Testis (tissue), 3 donors: ENCODE data around the gene APIP. TPM values are rescaled to one million over a fixed set of nuclear protein-coding genes. Genes with fewer than 3 reads are reported as not detected.
"Not testable (repeated sequence)": the region's sequence is repeated elsewhere in the genome, so short reads cannot be mapped to it uniquely, and the experiment has no call there.

Experiments
- DNase-seq: peaks from one replicate; pipeline ENCODE4 v3.0.0-alpha.2; 2019
- H3K27ac ChIP-seq, 2 donors: fragments of 200-600 bp; sonication (generic); one replicate each; pipeline ENCODE4 v1.5.1; 2019
- H3K27me3 ChIP-seq: fragments of 200-600 bp; sonication (generic); one replicate; pipeline ENCODE4 v1.5.1; 2019
- H3K36me3 ChIP-seq: fragments of 200-600 bp; sonication (generic); one replicate; pipeline ENCODE4 v1.5.1; 2017; ENCODE audit warnings: low read depth; ENCODE audit errors: missing control alignments
- H3K4me1 ChIP-seq: fragments of 200-600 bp; sonication (generic); one replicate; pipeline ENCODE4 v1.5.1; 2019
- H3K4me3 ChIP-seq, 2 donors: fragments of 200-600 bp; sonication (generic); one replicate each; pipeline ENCODE4 v1.5.1; 2017 to 2019
- H3K9me3 ChIP-seq: fragments of 200-600 bp; sonication (generic); one replicate; pipeline ENCODE4 v1.5.1; 2017
- POLR2A ChIP-seq: fragments of 450-650 bp; IDR thresholded peaks from one replicate; pipeline ENCODE4 v1.6.1; 2017; ENCODE audit warnings: antibody characterized with exemption, mild to moderate bottlenecking, moderate library complexity
- WGBS, 2 donors: methylation state at CpG; one replicate each; pipeline ENCODE4 v1.1.5; 2018; 5-methylcytosine and 5-hydroxymethylcytosine counted together
- intact Hi-C: fragments of 100-400 bp; cut with DNase I; formaldehyde crosslinking; loops from one replicate; pipeline ENCODE4 v1.15.1; 2023; ENCODE audit warnings: low total_unique reads
- polyA plus RNA-seq: library from polyadenylated mRNA; stranded (reverse); fragments of 350-450 nt; fragmentation: Illumina TruSeq; extraction: RNeasy Lipid Tissue Mini Kit (QIAGEN cat#74804); gene quantifications from one replicate; pipeline ENCODE4 v1.2.3, GENCODE V29; 2014; ENCODE audit warnings: low read depth, low replicate concordance; ENCODE audit not compliant: insufficient read depth
- total RNA-seq, 2 donors: library from RNA; depleted of rRNA; stranded (reverse); fragments of >200 nt; gene quantifications; one replicate each; pipeline ENCODE4 v1.2.3, GENCODE V29; 2016
- TF ChIP-seq, protein P1 (sequence below), 3 experiments: fragments of 450-650 bp in 2 of 3; fragments of 200-600 bp in 1 of 3; sonication (generic) in 1 of 3; IDR thresholded peaks; one replicate each; pipeline ENCODE4 v1.5.1; 2016 to 2019; ENCODE audit warnings: antibody characterized with exemption in 3 of 3, mild to moderate bottlenecking in 2 of 3, moderate library complexity in 1 of 3

The APIP gene
- total and polyA plus RNA-seq, 3 donors from 2014 or later: 20.2 to 28.9 (median 27.7) TPM

DNA sequence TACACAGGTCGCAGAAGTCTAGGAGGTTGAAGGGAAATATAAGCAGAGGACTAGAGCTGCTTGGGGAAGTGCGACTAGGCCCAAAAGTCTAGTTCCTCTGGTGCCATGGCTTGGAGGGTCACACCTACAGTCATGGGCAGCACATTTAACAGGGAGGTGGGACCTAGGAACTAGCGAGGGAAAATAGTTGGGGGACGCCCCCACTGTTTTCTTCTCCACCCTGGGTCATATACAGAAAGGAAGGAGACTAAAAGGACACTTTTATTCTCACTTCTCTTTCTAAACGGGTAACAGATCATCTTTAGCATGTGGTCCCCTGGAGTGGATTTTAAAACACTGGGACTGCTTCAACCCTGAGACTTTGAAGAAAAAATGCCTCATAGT is 16.6 kb downstream of the APIP start:
- H3K9me3 ChIP-seq: no peaks in the 10 kb centered on the region
- H3K4me3 ChIP-seq: no peak overlapping the region
- no peak for DNase-seq
- H3K27ac ChIP-seq: no peak overlapping the region
- peaks cover 5% of the 10 kb centered on the region for H3K4me1 ChIP-seq
- H3K36me3 ChIP-seq: no peaks in the 10 kb centered on the region
- intact Hi-C loops: no loop called here
- 93 to 94% methylated on average over 5 of the region's 5 CpGs for WGBS, 2 donors
- no peak for TF ChIP-seq POLR2A
- TF ChIP-seq, protein P1, sequence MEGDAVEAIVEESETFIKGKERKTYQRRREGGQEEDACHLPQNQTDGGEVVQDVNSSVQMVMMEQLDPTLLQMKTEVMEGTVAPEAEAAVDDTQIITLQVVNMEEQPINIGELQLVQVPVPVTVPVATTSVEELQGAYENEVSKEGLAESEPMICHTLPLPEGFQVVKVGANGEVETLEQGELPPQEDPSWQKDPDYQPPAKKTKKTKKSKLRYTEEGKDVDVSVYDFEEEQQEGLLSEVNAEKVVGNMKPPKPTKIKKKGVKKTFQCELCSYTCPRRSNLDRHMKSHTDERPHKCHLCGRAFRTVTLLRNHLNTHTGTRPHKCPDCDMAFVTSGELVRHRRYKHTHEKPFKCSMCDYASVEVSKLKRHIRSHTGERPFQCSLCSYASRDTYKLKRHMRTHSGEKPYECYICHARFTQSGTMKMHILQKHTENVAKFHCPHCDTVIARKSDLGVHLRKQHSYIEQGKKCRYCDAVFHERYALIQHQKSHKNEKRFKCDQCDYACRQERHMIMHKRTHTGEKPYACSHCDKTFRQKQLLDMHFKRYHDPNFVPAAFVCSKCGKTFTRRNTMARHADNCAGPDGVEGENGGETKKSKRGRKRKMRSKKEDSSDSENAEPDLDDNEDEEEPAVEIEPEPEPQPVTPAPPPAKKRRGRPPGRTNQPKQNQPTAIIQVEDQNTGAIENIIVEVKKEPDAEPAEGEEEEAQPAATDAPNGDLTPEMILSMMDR (IDR thresholded peaks at IDR 0.05): no peak
- no peaks in the 10 kb centered on the region for H3K27me3 ChIP-seq

DNA sequence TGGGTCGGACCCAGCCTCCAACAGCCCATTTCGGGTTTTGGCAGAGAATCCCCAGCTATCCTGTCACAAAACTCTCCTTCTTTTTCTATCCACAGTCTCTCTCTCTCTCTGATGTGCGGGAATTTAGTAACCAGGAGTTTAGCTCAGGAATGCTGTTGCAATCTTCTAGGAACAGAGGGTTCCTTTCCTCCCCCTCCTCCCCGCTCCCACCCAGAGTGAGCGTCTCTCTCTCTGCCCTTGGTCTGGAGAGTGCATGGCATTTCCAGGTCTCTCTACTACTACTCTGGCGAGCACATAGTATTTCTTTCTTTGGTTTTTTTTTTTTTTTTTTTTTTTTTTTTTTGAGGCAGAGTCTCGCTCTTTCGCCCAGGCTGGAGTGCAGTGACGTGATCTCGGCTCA is 17.7 kb downstream of the APIP start:
- Histone ChIP-seq H3K4me1 (peaks cover 5% of the 10 kb centered on the region), H3K9me3 (no peaks in the 10 kb centered on the region), H3K4me3 (no peak overlapping the region), H3K27me3 (no peaks in the 10 kb centered on the region), H3K36me3 (no peaks in the 10 kb centered on the region), H3K27ac (peak overlapping the region; percentile 21 to 28)
- intact Hi-C loops: no loop called here
- WGBS, 2 donors: 45 to 54% methylated on average over 10 of the region's 10 CpGs
- DNase-seq: peak; percentile 60
- TF ChIP-seq, protein P1 (IDR thresholded peaks at IDR 0.05): no peak
- no peak for TF ChIP-seq POLR2A

DNA sequence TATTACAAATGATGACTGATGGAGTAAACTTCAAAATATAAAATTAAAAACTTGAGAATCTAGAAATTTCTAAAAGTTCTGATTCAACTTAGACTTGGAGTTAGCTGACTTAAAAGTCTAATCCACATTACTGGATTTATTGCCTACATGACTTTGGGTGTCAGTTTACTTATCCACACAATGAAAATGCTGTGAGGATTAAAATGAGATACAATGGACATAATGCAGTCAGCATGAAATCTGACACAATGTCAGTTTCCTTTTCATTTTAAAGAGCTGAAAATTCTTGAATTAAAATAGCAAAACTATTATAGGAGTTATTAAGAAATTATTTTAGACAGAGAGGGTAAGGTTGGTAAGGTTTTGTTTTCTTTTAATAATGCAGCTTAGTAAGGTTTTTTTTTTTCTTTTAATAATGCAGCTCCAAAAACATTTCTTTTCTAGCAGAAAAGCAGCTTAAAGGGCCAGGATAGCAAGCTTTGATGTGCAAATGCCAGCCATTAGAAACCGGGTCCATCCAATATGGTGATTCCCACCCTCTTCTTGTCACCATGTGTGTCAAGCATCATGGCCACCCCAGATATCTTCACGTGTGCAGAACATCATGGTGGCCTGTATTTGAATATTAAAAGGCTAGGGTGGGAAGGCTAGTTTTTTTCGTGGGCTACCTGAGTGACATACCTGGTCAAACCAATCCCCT is 18.9 kb downstream of the APIP start:
- peak overlapping the region in 1 of 2 donors; percentile 28 for H3K27ac ChIP-seq
- no peak overlapping the region for H3K4me3 ChIP-seq
- TF ChIP-seq POLR2A: no peak
- TF ChIP-seq, protein P1 (IDR thresholded peaks at IDR 0.05): no peak
- peaks cover 5% of the 10 kb centered on the region for H3K4me1 ChIP-seq
- no peaks in the 10 kb centered on the region for H3K36me3 ChIP-seq
- no peaks in the 10 kb centered on the region for H3K27me3 ChIP-seq
- no peaks in the 10 kb centered on the region for H3K9me3 ChIP-seq
- DNase-seq: no peak
- WGBS, 2 donors: 67 to 80% methylated on average over 3 of the region's 3 CpGs
- intact Hi-C loops: no loop called here

DNA sequence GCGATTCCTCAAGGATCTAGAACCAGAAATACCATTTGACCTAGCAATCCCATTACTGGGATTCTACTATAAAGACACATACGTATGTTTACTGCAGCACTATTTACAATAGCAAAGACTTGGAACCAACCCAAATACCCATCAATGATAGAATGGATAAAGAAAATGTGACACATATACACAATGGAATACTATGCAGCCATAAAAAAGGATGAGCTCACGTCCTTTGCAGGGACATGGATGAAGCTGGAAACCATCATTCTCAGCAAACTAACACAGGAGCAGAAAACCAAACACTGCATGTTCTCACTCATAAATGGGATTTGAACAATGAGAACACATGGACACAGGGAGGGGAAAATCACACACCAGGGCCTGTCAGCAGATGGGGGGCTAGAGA is 20.0 kb downstream of the APIP start:
- H3K4me3 ChIP-seq, H3K27me3 ChIP-seq, intact Hi-C loops, H3K27ac ChIP-seq, DNase-seq, H3K36me3 ChIP-seq, H3K4me1 ChIP-seq, H3K9me3 ChIP-seq: not testable (repeated sequence)
- 91 to 97% methylated on average over 3 of the region's 3 CpGs for WGBS, 2 donors

DNA sequence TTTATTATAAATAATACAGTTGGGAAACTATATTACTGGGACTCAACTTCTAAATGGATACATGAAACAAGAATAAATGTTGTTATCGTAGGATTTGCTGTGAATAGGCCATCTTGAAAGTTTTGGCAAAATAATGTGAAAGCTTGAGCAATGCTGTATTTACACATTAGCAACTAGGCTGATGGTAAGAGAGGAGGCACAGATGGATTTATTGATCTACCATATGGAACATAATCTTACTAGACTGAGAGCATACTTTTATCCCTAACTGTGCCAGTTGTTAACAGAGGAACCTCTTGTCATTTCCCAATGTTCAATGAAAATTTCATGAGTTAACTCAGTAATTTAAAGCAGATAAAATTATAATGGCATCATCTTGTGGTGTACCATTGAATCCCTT is 22.8 kb downstream of the APIP start:
- TF ChIP-seq, protein P1 (IDR thresholded peaks at IDR 0.05): no peak
- no peak for TF ChIP-seq POLR2A
- Histone ChIP-seq H3K27me3 (no peaks in the 10 kb centered on the region), H3K9me3 (no peaks in the 10 kb centered on the region), H3K4me3 (no peak overlapping the region), H3K4me1 (peaks cover 5% of the 10 kb centered on the region), H3K36me3 (no peaks in the 10 kb centered on the region), H3K27ac (no peak overlapping the region)
- no peak for DNase-seq
- intact Hi-C loops: no loop called here
- WGBS, 2 donors: 96 to 100% methylated on average over 1 of the region's 1 CpG
